Uterus (tissue), 4 donors: ENCODE measurements around the gene PKD1. TPM values are rescaled to one million over a fixed set of nuclear protein-coding genes. Genes with fewer than 3 reads are reported as not detected.

Experiments
- DNase-seq, 2 donors: peaks; one replicate each; pipeline ENCODE4 v3.0.0-alpha.2; 2019 to 2020
- H3K27ac ChIP-seq, 2 donors: fragments of 200-600 bp; sonication (generic); 1 replicate in 1 of 2; 2 replicates in 1 of 2; pipeline ENCODE4 v1.5.1; 2016 to 2018
- H3K27me3 ChIP-seq, 2 donors: fragments of 200-600 bp; sonication (generic); one replicate each; pipeline ENCODE4 v1.5.1; 2018 to 2019; ENCODE audit warnings: control low read depth in 1 of 2
- H3K36me3 ChIP-seq, 2 donors: fragments of 200-600 bp; sonication (generic); one replicate each; pipeline ENCODE4 v1.5.1; 2019; ENCODE audit warnings: control low read depth in 1 of 2
- H3K4me1 ChIP-seq, 2 donors: fragments of 200-600 bp; sonication (generic); one replicate each; pipeline ENCODE4 v1.5.1; 2018 to 2019; ENCODE audit warnings: control low read depth in 1 of 2
- H3K4me3 ChIP-seq, 2 donors: fragments of 200-600 bp; sonication (generic); 1 replicate in 1 of 2; 2 replicates in 1 of 2; pipeline ENCODE4 v1.5.1; 2018 to 2019; ENCODE audit warnings: mild to moderate bottlenecking in 1 of 2
- H3K9me3 ChIP-seq, 2 donors: fragments of 200-600 bp; sonication (generic); one replicate each; pipeline ENCODE4 v1.5.1; 2019; ENCODE audit warnings: control low read depth in 1 of 2
- POLR2A ChIP-seq, 2 donors: fragments of 450-650 bp; IDR thresholded peaks; one replicate each; pipeline ENCODE4 v1.6.1; 2016; ENCODE audit warnings: antibody characterized with exemption in 2 of 2, mild to moderate bottlenecking in 1 of 2, moderate library complexity in 1 of 2
- intact Hi-C: fragments of 100-400 bp; cut with DNase I; formaldehyde crosslinking; loops from one replicate; pipeline ENCODE4 v1.15.1; 2023; ENCODE audit warnings: low total_unique reads
- total RNA-seq, 4 donors: library from RNA; depleted of rRNA in 3 of 4; stranded (reverse); fragments of >200 nt in 3 of 4; gene quantifications; one replicate each; pipeline versions ENCODE4 v1.1.0 to v1.2.4, GENCODE V29; 2014 to 2023
- TF ChIP-seq, protein P1 (sequence below), 4 experiments: fragments of 200-600 bp in 2 of 4; fragments of 450-650 bp in 2 of 4; sonication (generic) in 2 of 4; IDR thresholded peaks; one replicate each; pipeline ENCODE4 v1.5.1; 2016 to 2019; ENCODE audit warnings: antibody characterized with exemption in 4 of 4, mild to moderate bottlenecking in 2 of 4, moderate library complexity in 1 of 4
- donor health status: DM: yes; HTN: yes; CAD: no.

Gene PKD1
- total RNA-seq, 4 donors from 2014 or later, result 149 to 383 (median 197) TPM

DNA sequence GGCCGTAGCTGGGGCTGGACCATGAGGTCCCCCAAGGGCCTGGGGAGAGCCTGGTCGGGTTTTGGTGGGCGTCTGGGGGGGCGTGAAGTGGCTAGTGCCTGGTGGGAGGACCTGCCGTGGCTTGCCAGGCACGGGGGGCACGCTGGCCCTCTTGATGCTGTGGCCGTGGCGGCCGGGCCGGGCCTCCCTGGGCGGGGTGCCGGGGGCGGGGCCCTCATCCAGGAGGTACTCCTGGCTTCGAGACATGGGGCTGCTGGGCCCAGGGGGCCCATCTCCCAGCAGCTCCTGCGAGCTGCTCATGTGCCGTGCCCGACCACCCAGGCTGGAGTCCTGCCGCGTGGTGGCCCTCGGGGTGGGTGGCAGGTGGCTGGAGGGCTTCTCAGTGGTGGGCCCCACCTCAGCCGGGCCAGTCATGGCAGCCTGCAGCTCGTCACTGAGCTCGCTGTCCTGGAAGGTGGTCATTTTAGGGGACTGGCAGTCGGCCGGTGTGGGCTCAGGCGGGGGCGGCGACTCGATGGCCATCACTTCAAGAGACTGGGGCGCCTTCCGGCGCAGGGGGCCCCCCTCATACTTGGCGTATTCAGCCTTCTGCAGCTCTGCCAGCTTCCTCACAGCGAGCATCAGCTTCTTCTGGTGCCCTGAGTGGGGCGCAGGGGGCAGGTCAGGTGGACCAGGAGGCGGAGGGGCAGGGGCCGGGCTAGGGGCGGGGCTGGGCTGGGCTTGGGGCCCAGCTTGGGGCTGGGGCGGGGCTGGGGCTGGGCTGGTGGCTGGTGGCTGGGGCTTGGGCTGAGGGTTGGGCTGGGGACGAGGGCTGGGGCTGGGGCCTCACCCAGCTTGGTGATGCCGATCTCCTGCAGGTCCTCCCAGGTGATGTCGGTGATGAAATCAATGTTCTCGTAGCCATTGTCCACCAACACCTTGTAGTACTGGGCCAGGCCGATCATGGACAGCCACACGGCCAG, 45.5 kb upstream of the PKD1 start:
- no peak overlapping the region for H3K4me3 ChIP-seq
- H3K27me3 ChIP-seq, result no peaks in the 10 kb centered on the region

GRCh38 chr16:2180461-2180860, 44.8 kb upstream of the PKD1 start:
- no peak overlapping the region for H3K4me3 ChIP-seq
- no peaks in the 10 kb centered on the region for H3K4me1 ChIP-seq
- H3K27ac ChIP-seq, result no peak overlapping the region
- TF ChIP-seq POLR2A (IDR thresholded peaks at IDR 0.05), result no peak
- TF ChIP-seq, protein P1, sequence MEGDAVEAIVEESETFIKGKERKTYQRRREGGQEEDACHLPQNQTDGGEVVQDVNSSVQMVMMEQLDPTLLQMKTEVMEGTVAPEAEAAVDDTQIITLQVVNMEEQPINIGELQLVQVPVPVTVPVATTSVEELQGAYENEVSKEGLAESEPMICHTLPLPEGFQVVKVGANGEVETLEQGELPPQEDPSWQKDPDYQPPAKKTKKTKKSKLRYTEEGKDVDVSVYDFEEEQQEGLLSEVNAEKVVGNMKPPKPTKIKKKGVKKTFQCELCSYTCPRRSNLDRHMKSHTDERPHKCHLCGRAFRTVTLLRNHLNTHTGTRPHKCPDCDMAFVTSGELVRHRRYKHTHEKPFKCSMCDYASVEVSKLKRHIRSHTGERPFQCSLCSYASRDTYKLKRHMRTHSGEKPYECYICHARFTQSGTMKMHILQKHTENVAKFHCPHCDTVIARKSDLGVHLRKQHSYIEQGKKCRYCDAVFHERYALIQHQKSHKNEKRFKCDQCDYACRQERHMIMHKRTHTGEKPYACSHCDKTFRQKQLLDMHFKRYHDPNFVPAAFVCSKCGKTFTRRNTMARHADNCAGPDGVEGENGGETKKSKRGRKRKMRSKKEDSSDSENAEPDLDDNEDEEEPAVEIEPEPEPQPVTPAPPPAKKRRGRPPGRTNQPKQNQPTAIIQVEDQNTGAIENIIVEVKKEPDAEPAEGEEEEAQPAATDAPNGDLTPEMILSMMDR (IDR thresholded peaks at IDR 0.05), result no peak
- intact Hi-C loops, result no loop called here
- no peaks in the 10 kb centered on the region for H3K9me3 ChIP-seq
- H3K36me3 ChIP-seq, result no peaks in the 10 kb centered on the region
- no peaks in the 10 kb centered on the region for H3K27me3 ChIP-seq
- DNase-seq, result no peak

More for the DNA sequence above, 45.5 kb upstream of the PKD1 start:
- DNase-seq, result no peak
- Histone ChIP-seq H3K36me3 (no peaks in the 10 kb centered on the region), H3K4me1 (no peaks in the 10 kb centered on the region), H3K27ac (no peak overlapping the region), H3K9me3 (no peaks in the 10 kb centered on the region)
- intact Hi-C loops, result no loop called here
- no peak for TF ChIP-seq POLR2A (IDR thresholded peaks at IDR 0.05)
- TF ChIP-seq, protein P1 (IDR thresholded peaks at IDR 0.05), result no peak

- intact Hi-C loops, result no loop called here
- no peaks in the 10 kb centered on the region for H3K4me1 ChIP-seq
- H3K9me3 ChIP-seq, result no peaks in the 10 kb centered on the region
- DNase-seq, result no peak
- TF ChIP-seq, protein P1 (IDR thresholded peaks at IDR 0.05), result no peak
- no peak for TF ChIP-seq POLR2A (IDR thresholded peaks at IDR 0.05)
- no peak overlapping the region for H3K27ac ChIP-seq
- H3K27me3 ChIP-seq, result no peaks in the 10 kb centered on the region
- no peaks in the 10 kb centered on the region for H3K36me3 ChIP-seq
- H3K4me3 ChIP-seq, result no peak overlapping the region
Measured at GRCh38 chr16:2179576-2179975, 43.9 kb upstream of the PKD1 start.

DNA sequence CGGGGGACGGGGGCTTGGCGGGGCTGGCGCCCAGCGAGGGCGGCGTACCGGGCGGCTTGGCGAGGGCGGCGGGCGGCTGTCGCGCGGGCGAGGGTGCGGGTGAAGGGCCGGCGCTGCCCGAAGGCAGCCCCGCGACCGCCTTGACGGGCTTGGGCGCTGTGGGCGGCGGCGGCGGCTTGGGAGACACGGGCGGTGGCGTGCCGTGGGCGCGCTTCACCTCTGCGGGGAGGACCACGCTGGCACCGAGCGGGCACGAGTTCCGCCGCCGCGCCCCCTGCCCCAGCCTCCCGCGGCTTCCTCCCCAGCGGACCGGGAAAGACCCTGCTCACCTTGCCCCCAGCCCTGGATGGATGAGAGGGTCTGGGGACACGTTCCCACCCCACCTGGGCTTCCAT, 43.4 kb upstream of the PKD1 start:
- intact Hi-C loops, result no loop called here
- no peaks in the 10 kb centered on the region for H3K36me3 ChIP-seq
- no peak for DNase-seq
- no peak overlapping the region for H3K4me3 ChIP-seq
- TF ChIP-seq, protein P1 (IDR thresholded peaks at IDR 0.05), result no peak
- no peak for TF ChIP-seq POLR2A (IDR thresholded peaks at IDR 0.05)
- H3K9me3 ChIP-seq, result no peaks in the 10 kb centered on the region
- no peaks in the 10 kb centered on the region for H3K27me3 ChIP-seq
- H3K4me1 ChIP-seq, result no peaks in the 10 kb centered on the region
- H3K27ac ChIP-seq, result no peak overlapping the region

GRCh38 chr16:2178321-2179106, 42.8 kb upstream of the PKD1 start:
- Histone ChIP-seq H3K27ac (no peak overlapping the region), H3K4me1 (no peaks in the 10 kb centered on the region), H3K4me3 (no peak overlapping the region), H3K9me3 (no peaks in the 10 kb centered on the region), H3K36me3 (no peaks in the 10 kb centered on the region), H3K27me3 (no peaks in the 10 kb centered on the region)
- DNase-seq, result no peak
- TF ChIP-seq, protein P1 (IDR thresholded peaks at IDR 0.05), result no peak
- TF ChIP-seq POLR2A (IDR thresholded peaks at IDR 0.05), result no peak
- intact Hi-C loops, result no loop called here
